ENCODE data around the gene DAPK2.

DNA sequence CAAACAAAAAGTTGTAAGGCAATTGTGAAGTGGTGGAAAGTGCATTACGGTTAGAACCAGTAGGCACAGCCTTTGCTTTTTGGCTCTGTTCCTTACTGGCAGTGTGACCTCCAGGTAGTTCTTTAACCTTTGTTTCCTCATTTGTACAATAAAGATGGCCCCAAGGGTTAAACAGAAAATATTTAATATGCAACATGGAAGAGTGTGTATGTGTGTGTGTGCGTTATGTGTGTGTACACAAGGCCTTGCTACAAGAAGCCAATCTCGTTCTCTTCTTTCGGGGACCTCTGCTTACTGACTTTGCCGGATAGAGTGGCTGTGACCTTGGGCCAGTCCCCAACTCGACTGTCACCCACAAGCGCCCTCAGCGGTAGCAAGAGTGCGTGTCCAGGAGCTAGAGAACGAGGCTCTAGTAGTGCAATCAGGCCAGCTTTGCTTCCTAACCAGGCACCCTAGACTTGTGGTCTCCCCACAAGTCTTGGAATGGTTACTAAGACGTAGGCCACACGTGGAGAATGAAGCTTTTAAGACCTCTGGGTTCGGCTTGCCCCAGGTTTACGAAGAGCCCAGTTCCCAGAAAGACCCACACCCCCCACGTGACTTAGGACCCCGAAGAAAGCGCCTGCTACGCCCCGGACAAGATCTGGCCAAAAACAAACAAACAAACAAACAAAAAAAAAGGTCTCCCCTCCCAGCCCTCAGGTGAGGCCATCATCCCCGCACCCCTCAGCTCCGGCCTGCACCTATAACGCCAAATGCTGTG, 46.8 kb upstream of the DAPK2 start:
- TF ChIP-seq TAF1 (IDR thresholded peaks at IDR 0.05; ENCODE audit: low read depth, low read length) (no peak), POLR2A (IDR thresholded peaks at IDR 0.05; ENCODE audit: low read depth, low read length) (no peak), POLR2AphosphoS5 (IDR thresholded peaks at IDR 0.05; ENCODE audit: low read depth, low read length) (no peak; the same call in 1 of the 2 replicates), SPI1 (IDR thresholded peaks at IDR 0.05; ENCODE audit: low read depth, low read length) (no peak), PAX5 (IDR thresholded peaks at IDR 0.05; ENCODE audit: insufficient read depth, low read length, severe bottlenecking) (no peak)
